Effector memory CD4-positive, alpha-beta T cell (primary cell): ENCODE data around the gene EXOC1L.

ENCODE experiments used
- DNase-seq, 3 donors: peaks; one replicate each; pipeline ENCODE4 v3.0.0-alpha.2; 2020
- H3K27ac ChIP-seq: 2 replicates; pipeline ENCODE4 v1.7.0; 2013; ENCODE audit warnings: mild to moderate bottlenecking, low read length, moderate library complexity; ENCODE audit not compliant: insufficient read depth, poor library complexity, severe bottlenecking
- H3K27me3 ChIP-seq: replicated peaks from 2 replicates; pipeline ENCODE4 v1.7.0; 2013; ENCODE audit warnings: mild to moderate bottlenecking, low read length; ENCODE audit not compliant: insufficient read depth, control insufficient read depth, poor library complexity, severe bottlenecking
- H3K36me3 ChIP-seq: 2 replicates; pipeline ENCODE4 v1.7.0; 2013; ENCODE audit warnings: mild to moderate bottlenecking, low read length, moderate library complexity; ENCODE audit not compliant: control insufficient read depth, insufficient read depth
- H3K4me1 ChIP-seq: 2 replicates; pipeline ENCODE4 v1.7.0; 2013; ENCODE audit warnings: low read length, mild to moderate bottlenecking; ENCODE audit not compliant: control insufficient read depth, insufficient read depth, poor library complexity, severe bottlenecking
- H3K4me3 ChIP-seq: 2 replicates; pipeline ENCODE4 v1.7.0; 2013; ENCODE audit warnings: low read length, low read depth, mild to moderate bottlenecking; ENCODE audit not compliant: insufficient read depth, poor library complexity, severe bottlenecking
- H3K9me3 ChIP-seq: 2 replicates; pipeline ENCODE4 v1.7.0; 2013; ENCODE audit warnings: mild to moderate bottlenecking, low read length, moderate library complexity; ENCODE audit not compliant: control insufficient read depth

EXOC1L gene

DNA sequence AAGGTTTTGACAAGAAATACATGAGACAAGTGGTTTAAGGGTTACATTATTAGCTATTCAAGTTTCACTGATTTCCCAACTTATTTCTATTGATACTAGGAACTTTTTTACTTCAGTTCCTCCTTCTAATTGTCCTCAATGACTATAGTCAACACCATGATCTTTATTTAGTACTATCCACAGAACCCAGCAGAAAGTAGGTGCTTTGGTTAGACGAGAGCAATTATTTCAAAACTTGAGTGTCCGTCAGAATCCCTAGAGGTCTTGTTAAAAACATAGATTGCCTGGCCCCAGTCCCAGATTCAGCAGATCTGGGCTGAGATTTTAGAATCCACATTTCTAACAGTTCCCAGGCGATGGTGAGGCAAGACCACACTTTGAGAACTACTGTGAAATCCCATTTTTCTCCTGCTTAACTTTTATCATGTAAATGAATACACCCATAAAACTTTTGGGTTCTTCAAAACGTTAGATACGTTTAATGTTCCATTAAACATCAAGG is 51.8 kb downstream of the EXOC1L start:
- Histone ChIP-seq H3K4me1 (no peaks in the 10 kb centered on the region), H3K36me3 (peaks cover 40% of the 10 kb centered on the region), H3K27me3 (no peaks in the 10 kb centered on the region), H3K9me3 (no peaks in the 10 kb centered on the region), H3K4me3 (no peak overlapping the region), H3K27ac (no peak overlapping the region)
- DNase-seq, result no peak

GRCh38 chr4:55874831-55875230 is 55.2 kb downstream of the EXOC1L start:
- Histone ChIP-seq H3K36me3 (peaks cover 43% of the 10 kb centered on the region), H3K9me3 (no peaks in the 10 kb centered on the region), H3K27me3 (no peaks in the 10 kb centered on the region), H3K4me1 (no peaks in the 10 kb centered on the region), H3K27ac (no peak overlapping the region), H3K4me3 (no peak overlapping the region)
- DNase-seq, result no peak

- Histone ChIP-seq H3K4me3 (no peak overlapping the region), H3K9me3 (no peaks in the 10 kb centered on the region), H3K4me1 (no peaks in the 10 kb centered on the region), H3K27me3 (no peaks in the 10 kb centered on the region), H3K27ac (no peak overlapping the region), H3K36me3 (peaks cover 38% of the 10 kb centered on the region)
- no peak for DNase-seq
Measured at GRCh38 chr4:55876387-55876786, 56.8 kb downstream of the EXOC1L start.

DNA sequence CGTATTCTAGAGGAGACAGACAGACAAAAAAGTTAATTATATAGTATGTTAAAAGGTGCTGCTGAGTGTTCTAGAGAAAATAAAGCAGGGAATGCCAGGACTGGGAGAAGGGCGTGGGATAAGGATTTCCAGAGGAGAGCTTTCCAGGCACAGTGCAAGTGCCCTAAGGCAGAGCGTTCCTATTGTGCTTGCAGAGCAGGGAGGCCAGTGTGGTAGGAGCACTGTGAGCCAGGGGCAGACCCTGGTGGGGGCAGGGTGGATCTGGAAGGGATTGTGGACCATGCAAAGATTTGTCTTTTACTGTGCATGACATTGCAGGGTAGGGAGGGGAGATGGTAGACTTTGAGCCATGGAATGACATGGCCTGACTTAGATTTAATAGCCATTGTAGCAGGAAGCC is 59.6 kb downstream of the EXOC1L start:
- Histone ChIP-seq H3K9me3 (no peaks in the 10 kb centered on the region), H3K4me3 (no peak overlapping the region), H3K4me1 (no peaks in the 10 kb centered on the region), H3K27ac (no peak overlapping the region), H3K36me3 (peaks cover 51% of the 10 kb centered on the region), H3K27me3 (no peaks in the 10 kb centered on the region)
- no peak for DNase-seq

DNA sequence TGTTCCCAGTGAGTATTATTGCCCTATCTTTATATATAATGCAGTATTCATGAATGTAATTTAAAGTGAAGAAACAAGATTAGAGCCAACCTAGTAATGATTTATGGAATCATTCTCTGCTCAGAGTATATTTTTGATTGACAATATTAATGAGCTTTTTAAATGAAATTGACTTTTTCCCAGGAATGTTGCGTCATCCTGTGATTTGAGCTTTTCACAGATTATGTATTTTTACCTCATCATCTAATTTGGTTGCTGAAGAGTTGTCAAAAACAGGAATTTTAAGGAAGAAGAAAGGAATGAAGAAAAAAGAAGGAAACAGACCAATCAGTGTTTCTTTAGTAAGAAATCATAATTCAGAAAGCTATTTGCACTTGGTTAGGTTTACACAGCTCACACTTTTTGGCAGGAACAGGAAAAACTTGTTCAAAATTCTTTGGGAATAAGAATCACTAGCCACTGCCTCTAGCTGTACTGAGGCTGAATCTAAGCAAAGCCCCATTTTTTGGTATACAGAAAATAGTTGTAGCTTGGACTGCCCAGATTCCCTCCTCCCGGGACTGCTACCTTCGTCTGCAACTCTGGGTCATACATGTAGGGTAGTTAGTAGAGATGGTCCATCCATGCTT is 61.2 kb downstream of the EXOC1L start:
- no peaks in the 10 kb centered on the region for H3K4me1 ChIP-seq
- peaks cover 52% of the 10 kb centered on the region for H3K36me3 ChIP-seq
- H3K4me3 ChIP-seq, result no peak overlapping the region
- no peaks in the 10 kb centered on the region for H3K9me3 ChIP-seq
- H3K27me3 ChIP-seq, result no peaks in the 10 kb centered on the region
- H3K27ac ChIP-seq, result no peak overlapping the region
- no peak for DNase-seq

GRCh38 chr4:55884093-55884850 is 64.7 kb downstream of the EXOC1L start:
- no peaks in the 10 kb centered on the region for H3K9me3 ChIP-seq
- H3K4me3 ChIP-seq, result no peak overlapping the region
- no peak for DNase-seq
- no peaks in the 10 kb centered on the region for H3K4me1 ChIP-seq
- peaks cover 42% of the 10 kb centered on the region for H3K36me3 ChIP-seq
- H3K27ac ChIP-seq, result no peak overlapping the region
- H3K27me3 ChIP-seq, result no peaks in the 10 kb centered on the region

- no peaks in the 10 kb centered on the region for H3K4me1 ChIP-seq
- no peak overlapping the region for H3K27ac ChIP-seq
- no peaks in the 10 kb centered on the region for H3K9me3 ChIP-seq
- no peaks in the 10 kb centered on the region for H3K27me3 ChIP-seq
- peaks cover 39% of the 10 kb centered on the region for H3K36me3 ChIP-seq
- no peak overlapping the region for H3K4me3 ChIP-seq
- DNase-seq, result no peak
Measured at GRCh38 chr4:55884851-55885219, 65.2 kb downstream of the EXOC1L start.
